Activated T-cell treated with anti-CD3 and anti-CD28 coated beads, Interleukin-2, amount 50 U/mL, for 4 hours (primary cell): ENCODE results near the gene KIFAP3. TPM values are rescaled to one million over a fixed set of nuclear protein-coding genes. Genes with fewer than 3 reads are reported as not detected.
"Not testable (repeated sequence)": the region's sequence is repeated elsewhere in the genome, so short reads cannot be mapped to it uniquely, and the experiment has no call there.

Experiments
- ATAC-seq, 2 donors: fragments of 200-7000 bp; cut with Tn5 transposase; one replicate each; pipeline ENCODE4 v1.10.0; 2021
- DNase-seq: peaks from one replicate; pipeline ENCODE4 v3.0.0-alpha.2; 2020
- H3K27me3 Mint-ChIP-seq: one replicate; pipeline ENCODE4 v1.8.0; 2021; ENCODE audit warnings: low read depth, mixed read lengths
- H3K36me3 Mint-ChIP-seq: one replicate; pipeline ENCODE4 v1.8.0; 2022; ENCODE audit warnings: mixed read lengths; ENCODE audit not compliant: insufficient read depth
- H3K4me1 Mint-ChIP-seq: one replicate; pipeline ENCODE4 v1.8.0; 2021; ENCODE audit warnings: low read depth, mixed read lengths
- H3K4me3 Mint-ChIP-seq: one replicate; pipeline ENCODE4 v1.8.0; 2021; ENCODE audit warnings: mild to moderate bottlenecking, moderate library complexity, mixed read lengths
- H3K9me3 Mint-ChIP-seq: one replicate; pipeline ENCODE4 v1.8.0; 2021; ENCODE audit warnings: mixed read lengths
- total RNA-seq, 3 donors: library from RNA; stranded (reverse); gene quantifications; one replicate each; pipeline ENCODE4 v1.2.1, GENCODE V29; 2021

KIFAP3 gene
- total RNA-seq, result 10 to 100 TPM in 1 of 3 donors, 1 to 10 TPM in 2; 8.4 to 10.1 (median 9.1) TPM

DNA sequence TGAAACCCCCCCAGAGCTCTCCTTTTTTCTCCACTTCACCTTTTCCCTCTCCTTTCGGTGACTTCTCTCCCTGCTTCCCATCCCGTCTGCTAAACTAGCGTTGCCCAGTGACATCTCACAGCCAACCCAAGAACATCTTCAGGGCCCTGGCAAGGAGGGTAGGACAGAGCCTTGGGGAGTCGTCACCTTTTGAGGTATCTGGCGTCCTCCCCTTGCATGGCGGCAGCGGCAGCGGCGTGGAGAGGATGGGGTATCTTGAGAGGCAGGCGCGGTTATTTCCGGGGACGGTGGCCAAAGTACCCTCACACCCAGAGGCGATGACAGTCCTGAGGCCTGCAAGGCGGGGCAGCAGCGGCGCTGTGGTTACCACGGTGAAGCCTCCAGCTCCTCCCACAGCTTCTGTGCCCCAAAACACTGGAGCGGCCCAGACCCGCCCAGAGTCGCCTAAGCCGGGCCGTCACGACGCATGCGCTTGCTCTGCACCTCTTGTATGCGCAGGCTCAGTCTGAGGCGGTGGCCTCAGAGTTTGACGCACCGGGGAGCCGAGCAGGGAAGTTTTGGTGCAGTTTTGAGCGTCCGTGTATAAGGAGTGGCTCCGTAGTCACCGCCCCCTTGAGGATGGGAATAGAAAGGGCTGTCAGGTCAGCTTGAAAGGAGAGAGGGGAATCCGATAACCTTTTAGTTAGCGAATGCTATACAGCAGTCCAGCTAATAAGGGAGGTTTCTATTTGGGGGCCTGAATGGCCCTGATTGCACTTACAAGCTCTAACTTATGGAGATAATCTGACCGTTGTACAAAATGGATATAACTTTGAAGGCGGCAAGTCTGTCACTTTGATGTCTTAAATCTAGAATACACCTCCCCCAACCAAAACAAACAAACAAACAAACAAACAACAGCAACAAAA lies at the start of gene KIFAP3:
Gene KIFAP3, minus strand, starts transcription at position 446 of the 908 bp plus-strand sequence. Its CDS starts 228 bp downstream, at position 218.
- peaks cover 10% of the 10 kb centered on the region for H3K9me3 Mint-ChIP-seq
- H3K36me3 Mint-ChIP-seq, result peaks cover 10% of the 10 kb centered on the region
- H3K4me1 Mint-ChIP-seq, result peaks cover 56% of the 10 kb centered on the region
- H3K4me3 Mint-ChIP-seq, result peak within 1 kb of the TSS; percentile 93
- no peaks in the 10 kb centered on the region for H3K27me3 Mint-ChIP-seq
- DNase-seq, result peak; percentile 90
- peak; percentile 97 to 99 for ATAC-seq

DNA sequence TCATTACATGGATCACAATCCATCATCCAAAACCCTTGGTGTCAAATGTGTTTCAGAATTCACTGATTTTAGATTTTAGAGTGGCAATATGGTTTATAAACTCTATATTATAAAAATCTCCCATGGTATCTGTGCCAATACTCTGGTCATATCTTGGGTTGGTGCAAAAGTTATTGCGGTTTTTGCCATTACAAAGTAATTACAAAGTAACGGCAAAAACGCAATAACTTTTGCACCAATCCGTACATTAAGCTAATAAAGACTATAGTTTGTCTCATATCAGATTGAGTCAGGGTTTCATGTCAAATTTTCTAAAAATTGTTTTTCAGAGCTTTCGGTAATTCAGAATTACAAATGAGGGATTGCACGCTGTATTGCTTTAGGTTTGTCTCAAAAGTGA lies 47.9 kb upstream of the KIFAP3 start:
- ATAC-seq, result no peak
- no peaks in the 10 kb centered on the region for H3K36me3 Mint-ChIP-seq

DNA sequence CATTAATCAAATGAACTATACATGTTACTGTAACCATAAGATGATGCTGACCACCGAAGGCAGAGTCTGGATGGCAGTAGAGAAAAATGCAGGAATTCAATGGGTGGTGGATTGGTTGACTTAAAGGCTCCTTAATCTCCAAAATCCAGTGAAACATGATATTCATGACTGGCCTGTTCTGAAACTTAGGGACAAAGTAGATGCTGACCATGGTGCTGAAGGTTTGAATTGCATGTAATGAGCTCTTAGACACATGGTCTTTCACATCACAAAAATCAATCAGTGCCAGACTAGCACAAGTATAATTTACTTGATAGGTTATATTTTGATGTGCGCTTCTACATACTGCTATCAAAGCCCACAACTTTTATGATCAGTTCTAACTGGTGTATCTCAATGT lies 40.4 kb upstream of the KIFAP3 start:
- Mint-ChIP-seq H3K9me3 (peaks cover 9% of the 10 kb centered on the region), H3K27me3 (peaks cover 21% of the 10 kb centered on the region), H3K4me3 (no peak overlapping the region), H3K4me1 (no peaks in the 10 kb centered on the region), H3K36me3 (no peaks in the 10 kb centered on the region)
- DNase-seq, result no peak
- no peak for ATAC-seq

More for the DNA sequence above, 47.9 kb upstream of the KIFAP3 start:
- DNase-seq, result no peak
- H3K27me3 Mint-ChIP-seq, result peaks cover 4% of the 10 kb centered on the region
- H3K4me1 Mint-ChIP-seq, result peaks cover 1% of the 10 kb centered on the region
- H3K4me3 Mint-ChIP-seq, result no peak overlapping the region
- peaks cover 16% of the 10 kb centered on the region for H3K9me3 Mint-ChIP-seq

DNA sequence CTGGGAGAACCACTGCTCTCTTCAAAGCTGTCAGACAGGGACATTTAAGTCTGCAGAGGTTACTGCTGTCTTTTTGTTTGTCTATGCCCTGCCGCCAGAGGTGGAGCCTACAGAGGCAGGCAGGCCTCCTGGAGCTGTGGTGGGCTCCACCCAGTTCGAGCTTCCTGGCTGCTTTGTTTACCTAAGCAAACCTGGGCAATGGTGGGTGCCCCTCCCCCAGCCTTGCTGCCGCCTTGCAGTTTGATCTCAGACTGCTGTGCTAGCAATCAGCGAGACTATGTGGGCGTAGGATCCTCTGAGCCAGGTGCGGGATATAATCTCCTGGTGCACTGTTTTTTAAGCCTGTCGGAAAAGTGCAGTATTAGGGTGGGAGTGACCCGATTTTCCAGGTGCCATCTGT lies 38.6 kb upstream of the KIFAP3 start:
- H3K27me3 Mint-ChIP-seq, result peaks cover 21% of the 10 kb centered on the region
- not testable (repeated sequence) for H3K36me3 Mint-ChIP-seq, DNase-seq, H3K4me3 Mint-ChIP-seq, ATAC-seq, H3K9me3 Mint-ChIP-seq, H3K4me1 Mint-ChIP-seq

DNA sequence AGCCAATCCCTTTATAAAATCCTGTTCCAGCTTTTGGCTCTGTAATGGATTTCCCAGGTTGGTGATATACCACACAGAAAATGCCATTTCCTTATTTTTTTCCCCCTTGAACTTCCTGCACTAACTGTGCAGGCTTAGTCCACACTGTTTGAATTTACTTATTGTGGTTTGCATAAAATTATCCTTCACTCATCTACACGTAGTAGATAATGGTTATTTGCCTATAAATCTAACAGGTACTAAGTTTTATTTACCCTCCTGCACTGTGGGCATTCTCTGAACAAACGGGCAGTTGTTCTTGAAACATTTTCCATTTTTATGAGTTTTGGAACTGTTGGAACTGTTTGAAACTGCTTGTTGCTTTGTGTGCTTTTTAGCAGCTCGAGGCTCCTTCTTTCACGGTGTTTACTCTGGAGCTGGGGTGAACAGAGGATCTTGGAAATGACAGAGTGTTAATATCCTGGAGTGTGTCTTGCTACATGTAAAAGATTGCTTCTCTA lies 23.0 kb upstream of the KIFAP3 start:
- Mint-ChIP-seq H3K4me3 (no peak overlapping the region), H3K4me1 (no peaks in the 10 kb centered on the region), H3K27me3 (peaks cover 12% of the 10 kb centered on the region), H3K9me3 (peaks cover 9% of the 10 kb centered on the region), H3K36me3 (no peaks in the 10 kb centered on the region)
- ATAC-seq (no peak), DNase-seq (no peak)

DNA sequence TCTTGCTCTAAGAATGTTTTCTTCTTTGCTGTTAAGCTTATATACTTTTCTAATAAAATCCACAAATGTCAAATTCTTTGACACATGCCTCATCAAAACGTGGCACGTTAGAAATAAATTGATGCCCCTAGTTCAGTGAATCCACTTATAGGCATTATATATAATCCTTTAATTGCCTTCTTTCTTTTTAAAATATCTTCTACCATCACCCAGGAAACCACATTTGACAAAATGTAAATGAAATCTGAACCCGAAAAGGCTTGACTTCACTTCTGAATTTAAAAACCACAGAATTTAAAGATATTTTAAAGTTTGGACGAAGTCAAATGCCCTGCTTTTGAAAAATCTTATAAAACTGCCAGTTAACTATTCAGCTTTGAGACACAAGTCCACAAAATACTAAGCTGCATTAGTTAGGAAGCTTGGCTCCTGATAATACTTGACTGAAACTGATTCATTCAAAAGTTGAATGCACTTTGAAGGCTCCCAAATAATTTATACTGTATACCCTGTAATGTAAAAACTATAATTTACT lies 22.4 kb upstream of the KIFAP3 start:
- ATAC-seq (no peak), DNase-seq (no peak)
- Mint-ChIP-seq H3K9me3 (peaks cover 9% of the 10 kb centered on the region), H3K4me3 (no peak overlapping the region), H3K4me1 (no peaks in the 10 kb centered on the region), H3K27me3 (peaks cover 12% of the 10 kb centered on the region), H3K36me3 (no peaks in the 10 kb centered on the region)

DNA sequence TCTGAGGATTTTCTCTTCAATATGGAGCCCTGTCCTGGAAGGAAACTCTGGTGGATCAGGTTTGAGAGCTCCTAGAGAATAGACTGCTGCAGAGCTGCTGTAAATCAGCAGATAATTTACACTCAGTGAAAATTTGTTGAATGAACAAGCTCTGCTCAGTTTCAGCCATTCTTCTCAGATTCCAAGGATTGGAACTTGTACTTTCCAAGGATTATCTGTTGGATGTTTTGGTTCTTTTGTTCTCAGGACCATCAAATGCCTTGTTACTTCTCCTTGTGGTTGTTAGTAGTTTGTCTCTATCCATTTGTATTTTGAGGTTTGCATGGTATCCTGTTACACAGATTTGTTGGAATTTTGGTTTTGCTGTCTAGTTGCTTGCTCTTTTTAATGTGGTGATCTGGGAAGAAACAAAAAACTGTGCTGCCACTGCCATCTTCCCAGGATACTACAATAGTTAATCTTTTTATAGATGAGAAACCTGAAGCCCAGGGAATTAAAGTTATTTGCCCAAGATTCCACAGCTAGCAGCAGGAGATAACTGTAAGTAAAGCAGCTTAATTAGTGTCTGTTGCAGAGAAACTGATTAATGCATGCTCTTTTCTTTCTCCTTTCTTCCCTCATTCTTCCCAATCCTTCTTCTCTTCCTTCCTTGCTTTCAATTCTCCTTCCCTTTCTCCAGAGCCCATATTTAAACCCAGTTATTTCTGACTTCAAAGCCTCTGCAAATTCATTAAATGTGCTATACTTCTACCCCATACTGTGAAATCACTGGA lies 21.7 kb upstream of the KIFAP3 start:
- peaks cover 9% of the 10 kb centered on the region for H3K9me3 Mint-ChIP-seq
- ATAC-seq, result no peak
- no peak for DNase-seq
- peaks cover 13% of the 10 kb centered on the region for H3K27me3 Mint-ChIP-seq
- H3K4me3 Mint-ChIP-seq, result no peak overlapping the region
- H3K4me1 Mint-ChIP-seq, result no peaks in the 10 kb centered on the region
- H3K36me3 Mint-ChIP-seq, result no peaks in the 10 kb centered on the region

DNA sequence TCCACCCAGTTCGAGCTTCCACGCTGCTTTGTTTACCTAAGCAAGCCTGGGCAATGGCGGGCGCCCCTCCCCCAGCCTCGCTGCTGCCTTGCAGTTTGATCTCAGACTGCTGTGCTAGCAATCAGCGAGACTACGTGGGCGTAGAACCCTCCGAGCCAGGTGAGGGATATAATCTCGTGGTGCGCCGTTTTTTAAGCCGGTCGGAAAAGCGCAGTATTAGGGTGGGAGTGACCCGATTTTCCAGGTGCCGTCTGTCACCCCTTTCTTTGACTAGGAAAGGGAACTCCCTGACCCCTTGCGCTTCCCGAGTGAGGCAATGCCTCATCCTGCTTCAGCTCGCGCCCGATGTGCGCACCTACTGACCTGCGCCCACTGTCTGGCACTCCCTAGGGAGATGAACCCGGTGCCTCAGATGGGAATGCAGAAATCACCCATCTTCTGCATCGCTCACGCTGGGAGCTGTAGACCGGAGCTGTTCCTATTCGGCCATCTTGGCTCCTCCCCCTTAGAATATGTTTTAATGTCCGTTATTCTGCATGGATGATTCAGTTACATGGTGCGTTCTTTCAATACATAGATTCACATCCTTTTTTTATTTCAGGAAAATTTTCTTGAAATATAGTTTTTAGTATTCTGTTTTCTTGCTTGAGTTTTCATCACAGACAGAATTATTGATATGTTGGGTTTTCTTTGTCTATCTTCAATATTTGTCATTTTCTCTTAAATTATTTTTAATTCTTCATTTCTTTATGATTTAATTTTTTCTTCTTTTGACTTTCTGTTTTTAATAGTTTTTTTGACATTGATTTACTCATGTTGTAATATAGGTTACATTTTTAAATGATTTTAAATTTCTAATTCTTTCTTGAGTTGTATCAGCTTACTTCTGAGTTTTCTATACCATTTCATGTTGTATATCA lies 20.5 kb upstream of the KIFAP3 start:
- H3K36me3 Mint-ChIP-seq, result not testable (repeated sequence)

DNA sequence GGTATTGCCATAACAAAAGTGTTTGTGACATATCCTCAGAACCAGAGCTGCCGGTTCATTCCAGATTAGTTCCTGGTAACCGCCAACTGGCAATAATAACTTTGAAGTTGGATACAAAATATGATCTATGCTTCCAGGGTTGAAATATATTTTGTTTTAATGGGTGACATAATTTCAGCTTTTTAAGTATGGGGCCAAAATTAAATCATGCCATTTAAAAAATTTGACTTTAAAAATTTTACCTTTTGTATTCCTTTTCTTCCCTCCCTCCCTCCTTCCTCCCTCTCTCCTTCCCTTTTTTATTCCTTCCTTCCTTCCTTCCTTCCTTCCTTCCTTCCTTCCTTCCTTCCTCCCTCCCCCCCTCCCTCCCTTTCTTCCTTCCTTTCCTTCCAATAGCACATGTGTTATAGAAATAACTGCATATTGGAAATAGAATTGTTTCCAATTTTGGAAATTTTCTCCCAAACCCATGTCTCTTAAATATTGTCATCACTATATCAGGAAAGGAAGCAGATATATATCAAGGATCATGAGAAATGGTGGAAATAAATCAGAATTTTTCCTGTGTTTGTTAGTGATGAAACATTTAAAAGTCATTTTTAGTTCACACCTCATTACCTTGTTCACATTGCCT lies 12.0 kb upstream of the KIFAP3 start:
- H3K4me1 Mint-ChIP-seq, result no peaks in the 10 kb centered on the region

More for the DNA sequence above, 20.5 kb upstream of the KIFAP3 start:
- not testable (repeated sequence) for H3K4me3 Mint-ChIP-seq, ATAC-seq, H3K9me3 Mint-ChIP-seq, H3K4me1 Mint-ChIP-seq, DNase-seq
- H3K27me3 Mint-ChIP-seq, result peaks cover 13% of the 10 kb centered on the region

DNA sequence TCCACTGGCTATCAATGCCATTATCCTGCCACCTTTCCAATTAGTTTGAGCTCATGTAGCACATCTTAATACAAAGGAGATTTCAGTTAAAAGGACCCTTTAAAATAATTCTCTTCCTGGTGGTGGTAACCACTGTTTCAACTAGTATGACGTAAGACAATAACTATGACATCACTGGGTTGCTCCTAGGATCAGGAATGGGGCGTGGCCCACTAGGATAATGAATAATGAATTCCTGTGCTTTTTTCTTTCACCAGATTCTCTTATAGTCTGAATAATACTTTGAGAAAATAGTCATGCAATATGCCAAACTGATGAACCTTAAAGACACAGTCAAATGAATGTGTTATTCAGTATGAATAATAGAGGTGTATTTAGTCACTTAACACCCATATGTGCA lies 10.6 kb upstream of the KIFAP3 start:
- Mint-ChIP-seq H3K9me3 (no peaks in the 10 kb centered on the region), H3K4me1 (no peaks in the 10 kb centered on the region), H3K4me3 (no peak overlapping the region), H3K36me3 (no peaks in the 10 kb centered on the region), H3K27me3 (peaks cover 9% of the 10 kb centered on the region)
- ATAC-seq (no peak), DNase-seq (no peak)

More for the DNA sequence above, 12.0 kb upstream of the KIFAP3 start:
- DNase-seq (no peak), ATAC-seq (no peak)
- no peak overlapping the region for H3K4me3 Mint-ChIP-seq
- peaks cover 9% of the 10 kb centered on the region for H3K27me3 Mint-ChIP-seq
- H3K9me3 Mint-ChIP-seq, result no peaks in the 10 kb centered on the region
- H3K36me3 Mint-ChIP-seq, result no peaks in the 10 kb centered on the region

DNA sequence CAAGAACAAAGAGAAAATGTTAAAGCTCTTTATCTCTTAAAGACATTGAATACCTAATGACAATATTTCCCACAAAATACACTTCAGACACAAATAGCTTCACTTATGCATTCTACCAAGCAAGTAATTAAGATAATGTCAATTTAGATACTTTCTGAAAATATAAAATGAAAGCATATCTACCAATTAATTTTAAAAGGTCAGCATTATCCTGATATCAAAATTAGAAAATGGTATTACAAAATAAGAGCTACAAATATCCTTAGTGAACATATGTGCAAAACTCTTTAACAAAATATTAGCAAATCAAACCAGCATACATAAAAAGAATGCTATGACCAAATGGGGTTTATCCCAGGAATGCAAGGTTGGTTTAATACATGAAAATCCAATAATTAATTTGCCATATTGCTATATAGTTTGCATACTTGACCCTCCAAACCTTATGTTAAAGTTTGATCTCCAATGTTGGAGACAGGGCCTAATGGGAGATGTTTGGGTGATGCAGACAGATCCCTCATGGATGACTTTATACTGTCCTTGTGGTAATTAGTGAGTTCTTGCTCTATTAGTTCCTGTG lies 4.2 kb upstream of the KIFAP3 start:
- Mint-ChIP-seq H3K36me3 (no peaks in the 10 kb centered on the region), H3K4me3 (no peak overlapping the region), H3K9me3 (peaks cover 7% of the 10 kb centered on the region), H3K4me1 (peaks cover 22% of the 10 kb centered on the region), H3K27me3 (peaks cover 2% of the 10 kb centered on the region)
- no peak for ATAC-seq
- no peak for DNase-seq

DNA sequence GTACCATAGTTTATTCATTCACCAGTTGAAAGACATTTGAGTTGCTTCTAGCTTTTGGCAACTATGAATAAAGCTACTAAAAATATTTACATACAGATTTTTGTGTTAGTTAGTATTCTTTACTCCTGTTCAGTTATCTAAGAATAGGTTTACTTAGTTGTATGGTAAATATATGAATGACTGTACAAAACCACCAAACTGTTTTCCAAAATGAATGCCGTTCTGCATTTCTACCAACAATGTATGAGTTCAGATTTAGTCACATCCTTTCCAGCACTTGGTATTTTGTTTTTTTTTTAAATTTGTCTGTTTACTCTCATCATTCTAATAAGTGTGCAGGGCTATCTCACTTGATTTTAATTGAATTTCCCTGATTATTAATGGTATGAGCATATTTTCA lies 3.4 kb upstream of the KIFAP3 start:
- Mint-ChIP-seq H3K36me3 (no peaks in the 10 kb centered on the region), H3K4me1 (peaks cover 28% of the 10 kb centered on the region), H3K4me3 (no peak overlapping the region), H3K27me3 (peaks cover 1% of the 10 kb centered on the region), H3K9me3 (peaks cover 7% of the 10 kb centered on the region)
- DNase-seq (no peak), ATAC-seq (no peak)

DNA sequence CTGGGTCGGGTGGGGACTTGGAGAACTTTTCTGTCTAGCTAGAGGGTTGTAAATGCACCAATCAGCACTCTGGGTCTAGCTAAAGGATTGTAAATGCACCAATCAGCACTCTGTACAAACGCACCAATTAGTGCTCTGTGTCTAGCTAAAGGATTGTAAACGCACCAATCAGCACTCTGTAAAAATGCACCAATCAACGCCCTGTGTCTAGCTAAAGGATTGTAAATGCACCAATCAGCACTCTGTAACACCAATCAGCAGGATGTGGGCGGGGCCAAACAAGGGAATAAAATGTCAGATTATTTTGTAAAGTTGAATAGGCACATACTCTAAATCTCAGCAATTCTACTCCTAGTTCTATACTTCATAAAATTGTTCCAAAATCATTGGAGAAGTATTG lies 2.5 kb upstream of the KIFAP3 start:
- DNase-seq, H3K36me3 Mint-ChIP-seq, H3K4me3 Mint-ChIP-seq, H3K9me3 Mint-ChIP-seq, ATAC-seq, H3K27me3 Mint-ChIP-seq: not testable (repeated sequence)
- peaks cover 35% of the 10 kb centered on the region for H3K4me1 Mint-ChIP-seq
